MCF 10A (cell line): ENCODE data around the gene SCN9A. TPM values are rescaled to one million over a fixed set of nuclear protein-coding genes. Genes with fewer than 3 reads are reported as not detected.
A peak's percentile ranks its signal among the peaks of the same experiment; 100 is the strongest.

Experiments
- BruUV-seq: library from RNA; stranded (reverse); fragments of 400-500 nt; replicated peaks from 2 replicates; lab custom pipeline; 2021; lab: Mats Ljungman, UMichigan
- CTCF ChIA-PET: fragments of 300-600 bp; sonication (Branson Sonifier 250); formaldehyde crosslinking; extraction: SDS; loops from one replicate; lab custom pipeline; 2021; ENCODE audit warnings: antibody characterized with exemption, inconsistent platforms; lab: Yijun Ruan, JAX
- POLR2A ChIA-PET: fragments of 300-600, 350-650 bp; sonication (Branson Sonifier 250); formaldehyde crosslinking; extraction: SDS; loops from one replicate; lab custom pipeline; 2020; ENCODE audit warnings: antibody characterized with exemption, inconsistent platforms; lab: Yijun Ruan, JAX
- DNase-seq: peaks from one replicate; pipeline ENCODE4 v3.0.0-alpha.2; 2018; ENCODE audit not compliant: unreplicated experiment
- H3K27ac Mint-ChIP-seq: one replicate; pipeline ENCODE4 v1.8.0; 2022; ENCODE audit warnings: mild to moderate bottlenecking, low read depth, mixed read lengths; ENCODE audit not compliant: unreplicated experiment
- H3K27me3 Mint-ChIP-seq: one replicate; pipeline ENCODE4 v1.8.0; 2022; ENCODE audit warnings: mixed read lengths; ENCODE audit not compliant: insufficient read depth, unreplicated experiment
- H3K36me3 Mint-ChIP-seq: one replicate; pipeline ENCODE4 v1.8.0; 2022; ENCODE audit warnings: mild to moderate bottlenecking, moderate library complexity, mixed read lengths; ENCODE audit not compliant: insufficient read depth, unreplicated experiment
- H3K4me1 Mint-ChIP-seq: one replicate; pipeline ENCODE4 v1.8.0; 2022; ENCODE audit warnings: mixed read lengths; ENCODE audit not compliant: insufficient read depth, unreplicated experiment
- H3K4me3 Mint-ChIP-seq: one replicate; pipeline ENCODE4 v1.8.0; 2022; ENCODE audit warnings: mild to moderate bottlenecking, moderate library complexity, mixed read lengths; ENCODE audit not compliant: unreplicated experiment
- H3K9me3 Mint-ChIP-seq: one replicate; pipeline ENCODE4 v1.8.0; 2022; ENCODE audit warnings: mixed read lengths; ENCODE audit not compliant: unreplicated experiment
- intact Hi-C: fragments of 100-400 bp; cut with micrococcal nuclease; formaldehyde crosslinking; loops from 2 replicates; pipeline ENCODE4 v1.14.1; 2022
- total RNA-seq: library from RNA; stranded (reverse); gene quantifications from 2 replicates; pipeline ENCODE4 v1.2.3, GENCODE V29; 2022
- TF ChIP-seq, protein P1 (sequence below): fragments of 200-600 bp; IDR thresholded peaks from one replicate; pipeline ENCODE4 v1.8.0; 2022; ENCODE audit warnings: antibody characterized with exemption, mild to moderate bottlenecking; ENCODE audit not compliant: unreplicated experiment

SCN9A gene
- total RNA-seq, 1 experiment from 2014 or later, result 1.3 TPM

DNA sequence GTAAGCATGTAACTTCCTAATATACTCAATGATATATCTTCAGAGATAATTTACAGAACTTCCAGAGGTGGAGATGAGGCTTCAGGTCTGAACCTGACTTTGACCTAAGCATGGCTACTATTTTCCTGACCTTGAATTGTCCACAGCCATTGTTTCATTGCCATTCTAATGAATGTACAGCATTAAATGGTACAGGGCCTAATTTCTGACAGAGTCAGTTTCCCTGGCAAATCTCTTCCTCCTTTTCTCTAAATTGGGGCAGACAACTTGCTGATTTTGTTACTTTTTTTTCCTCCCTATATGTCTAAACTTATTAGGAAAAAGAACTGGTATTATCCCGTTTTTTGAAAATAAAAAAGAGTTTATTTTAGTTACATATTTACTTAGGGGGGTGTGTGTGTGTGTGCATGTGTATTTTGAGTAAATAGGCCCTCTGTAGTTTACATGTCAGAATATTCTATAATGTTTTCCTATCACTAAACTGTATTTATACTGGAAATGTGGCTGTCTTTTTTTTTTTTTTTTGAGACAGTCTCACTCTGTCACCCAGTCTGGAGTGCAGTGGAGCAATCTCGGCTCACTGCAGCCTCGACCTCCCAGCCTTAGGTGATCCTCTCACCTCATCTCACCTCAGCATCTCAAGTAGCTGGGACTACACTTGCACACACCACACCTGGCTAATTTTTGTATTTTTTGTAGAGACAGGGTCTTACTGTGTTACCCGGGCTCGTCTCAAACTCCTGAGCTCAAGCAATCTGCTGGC is 43.3 kb upstream of the SCN9A start:
- no peak overlapping the region for H3K27ac Mint-ChIP-seq
- H3K9me3 Mint-ChIP-seq, result no peaks in the 10 kb centered on the region
- intact Hi-C loops, result loop anchor here (1.0 to 5.0 kb wide), 5 partner anchors 34 to 467 kb away; partner anchors contain the start of gene TTC21B
- H3K4me1 Mint-ChIP-seq, result no peaks in the 10 kb centered on the region
- no peak for DNase-seq
- H3K27me3 Mint-ChIP-seq, result peaks cover 14% of the 10 kb centered on the region
- no peak overlapping the region for H3K4me3 Mint-ChIP-seq
- ChIA-PET CTCF (interaction anchor here (0.7 to 4.2 kb wide), 7 partner anchors 33 to 462 kb away, joined by 3 to 36 read pairs (median 4); no protein-coding TSS in a partner anchor), POLR2A (no interaction called here)
- TF ChIP-seq, protein P1, sequence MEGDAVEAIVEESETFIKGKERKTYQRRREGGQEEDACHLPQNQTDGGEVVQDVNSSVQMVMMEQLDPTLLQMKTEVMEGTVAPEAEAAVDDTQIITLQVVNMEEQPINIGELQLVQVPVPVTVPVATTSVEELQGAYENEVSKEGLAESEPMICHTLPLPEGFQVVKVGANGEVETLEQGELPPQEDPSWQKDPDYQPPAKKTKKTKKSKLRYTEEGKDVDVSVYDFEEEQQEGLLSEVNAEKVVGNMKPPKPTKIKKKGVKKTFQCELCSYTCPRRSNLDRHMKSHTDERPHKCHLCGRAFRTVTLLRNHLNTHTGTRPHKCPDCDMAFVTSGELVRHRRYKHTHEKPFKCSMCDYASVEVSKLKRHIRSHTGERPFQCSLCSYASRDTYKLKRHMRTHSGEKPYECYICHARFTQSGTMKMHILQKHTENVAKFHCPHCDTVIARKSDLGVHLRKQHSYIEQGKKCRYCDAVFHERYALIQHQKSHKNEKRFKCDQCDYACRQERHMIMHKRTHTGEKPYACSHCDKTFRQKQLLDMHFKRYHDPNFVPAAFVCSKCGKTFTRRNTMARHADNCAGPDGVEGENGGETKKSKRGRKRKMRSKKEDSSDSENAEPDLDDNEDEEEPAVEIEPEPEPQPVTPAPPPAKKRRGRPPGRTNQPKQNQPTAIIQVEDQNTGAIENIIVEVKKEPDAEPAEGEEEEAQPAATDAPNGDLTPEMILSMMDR, result no peak
- no TSS peak for BruUV-seq
- no peaks in the 10 kb centered on the region for H3K36me3 Mint-ChIP-seq

DNA sequence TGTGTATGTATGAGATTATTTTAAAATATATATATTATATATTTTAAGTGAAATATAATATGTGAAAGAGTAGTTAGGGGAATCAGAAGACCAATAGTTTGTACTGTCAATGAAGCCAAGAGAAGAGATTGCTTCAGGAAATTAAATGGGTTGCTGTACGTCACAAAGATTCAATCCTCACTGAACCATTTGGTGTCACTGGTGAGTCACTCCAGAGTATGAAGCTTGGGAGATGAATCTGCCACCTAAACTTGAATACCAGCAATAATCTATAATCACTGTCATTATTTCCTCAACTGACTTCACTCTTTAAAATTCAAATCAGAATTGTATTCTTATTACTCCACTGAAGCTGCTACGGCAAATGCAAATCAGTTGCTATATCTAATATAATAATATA is 41.9 kb upstream of the SCN9A start:
- Mint-ChIP-seq H3K27me3 (peaks cover 6% of the 10 kb centered on the region), H3K27ac (no peak overlapping the region), H3K36me3 (no peaks in the 10 kb centered on the region), H3K4me3 (no peak overlapping the region), H3K9me3 (no peaks in the 10 kb centered on the region), H3K4me1 (no peaks in the 10 kb centered on the region)
- DNase-seq, result peak; percentile 58
- BruUV-seq, result no TSS peak
- POLR2A ChIA-PET, result no interaction called here
- TF ChIP-seq, protein P1, result no peak
- CTCF ChIA-PET, result interaction anchor here (0.9 to 1.6 kb wide), 5 partner anchors 32 to 343 kb away, joined by 3 to 7 read pairs (median 5); no protein-coding TSS in a partner anchor
- intact Hi-C loops, result loop anchor here (2.0 to 5.0 kb wide), 3 partner anchors 33 to 465 kb away; partner anchors contain the start of gene TTC21B

DNA sequence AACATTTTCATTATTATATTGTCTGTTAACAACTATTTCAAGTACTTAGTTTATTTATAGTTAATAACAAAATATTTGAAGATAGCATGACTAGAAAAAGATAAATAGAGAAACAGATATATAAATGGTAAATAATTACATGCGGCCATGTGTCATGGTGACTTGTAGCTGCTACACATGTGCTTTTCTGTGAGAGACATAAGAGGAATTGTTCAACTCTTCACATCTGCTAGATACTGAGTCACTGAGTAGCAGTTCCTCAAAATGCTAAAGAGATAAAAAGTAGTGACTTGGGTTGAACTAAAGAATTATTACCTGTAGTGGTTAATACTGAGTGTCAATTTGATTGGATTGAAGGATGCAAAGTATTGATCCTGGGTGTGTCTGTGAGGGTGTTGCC is 37.5 kb upstream of the SCN9A start:
- no TSS peak for BruUV-seq

More for the DNA sequence above, 37.5 kb upstream of the SCN9A start:
- POLR2A ChIA-PET, result no interaction called here
- Mint-ChIP-seq H3K27me3 (no peaks in the 10 kb centered on the region), H3K9me3 (no peaks in the 10 kb centered on the region), H3K4me3 (no peak overlapping the region), H3K27ac (no peak overlapping the region), H3K36me3 (no peaks in the 10 kb centered on the region), H3K4me1 (peaks cover 13% of the 10 kb centered on the region)
- DNase-seq, result no peak
- CTCF ChIA-PET, result interaction anchor here (1.3 kb wide), 1 partner anchor 233 kb away, joined by 4 read pairs; no protein-coding TSS in a partner anchor
- intact Hi-C loops, result loop anchor here (5.0 kb wide), 1 partner anchor 36 kb away; the partner anchor contains the start of gene SCN9A
- TF ChIP-seq, protein P1, result no peak
